ENCODE measurements around the gene NCOR1.
"Not testable (repeated sequence)": the region's sequence is repeated elsewhere in the genome, so short reads cannot be mapped to it uniquely, and the experiment has no call there.

Gene NCOR1

DNA sequence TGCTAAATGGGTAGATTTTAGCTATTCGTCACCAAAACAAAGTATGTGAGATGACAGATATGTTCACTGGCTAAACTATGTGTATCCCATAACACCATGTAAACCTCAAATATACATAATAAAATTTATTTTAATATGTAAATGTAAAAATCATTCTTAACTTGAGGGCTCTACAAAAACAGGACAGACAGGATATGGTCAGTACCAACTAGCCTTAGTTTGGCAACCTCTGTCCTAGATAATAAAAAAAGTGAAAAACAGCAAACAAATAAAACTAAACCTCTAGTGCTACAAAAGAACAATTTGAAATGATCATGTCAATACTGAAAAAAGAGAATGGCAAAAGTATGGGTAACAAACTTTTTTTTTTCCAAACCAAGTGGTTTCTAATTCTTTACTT, 33.8 kb downstream of the NCOR1 start:
- Histone ChIP-seq H3K79me2 (ENCODE audit: low read length) (peaks cover 9% of the 10 kb centered on the region), H2AFZ (ENCODE audit: low read depth, low read length) (no peak overlapping the region)

DNA sequence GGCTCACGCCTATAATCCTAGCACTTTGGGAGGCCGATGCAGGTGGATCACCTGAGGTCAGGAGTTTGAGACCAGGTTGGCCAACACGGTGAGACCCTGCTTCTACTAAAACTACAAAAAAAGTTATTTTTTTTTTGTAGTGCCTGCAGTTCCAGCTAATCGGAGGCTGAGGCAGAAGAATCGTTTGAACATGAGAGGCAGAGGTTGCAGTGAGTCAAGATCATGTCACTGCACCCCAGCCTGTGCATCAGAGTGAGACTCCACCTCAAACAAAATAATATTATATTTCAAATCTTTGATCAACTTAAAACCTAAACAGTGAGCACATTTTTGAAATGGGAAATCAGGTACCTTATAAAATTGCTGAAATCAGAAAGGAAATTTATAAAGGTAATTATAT, 36.5 kb downstream of the NCOR1 start:
- H3K4me2 ChIP-seq (ENCODE audit: low read length) = no peak overlapping the region
- TF ChIP-seq EZH2phosphoT487 (IDR thresholded peaks at IDR 0.05; ENCODE audit: low read depth) = no peak
- TF ChIP-seq, protein P1, sequence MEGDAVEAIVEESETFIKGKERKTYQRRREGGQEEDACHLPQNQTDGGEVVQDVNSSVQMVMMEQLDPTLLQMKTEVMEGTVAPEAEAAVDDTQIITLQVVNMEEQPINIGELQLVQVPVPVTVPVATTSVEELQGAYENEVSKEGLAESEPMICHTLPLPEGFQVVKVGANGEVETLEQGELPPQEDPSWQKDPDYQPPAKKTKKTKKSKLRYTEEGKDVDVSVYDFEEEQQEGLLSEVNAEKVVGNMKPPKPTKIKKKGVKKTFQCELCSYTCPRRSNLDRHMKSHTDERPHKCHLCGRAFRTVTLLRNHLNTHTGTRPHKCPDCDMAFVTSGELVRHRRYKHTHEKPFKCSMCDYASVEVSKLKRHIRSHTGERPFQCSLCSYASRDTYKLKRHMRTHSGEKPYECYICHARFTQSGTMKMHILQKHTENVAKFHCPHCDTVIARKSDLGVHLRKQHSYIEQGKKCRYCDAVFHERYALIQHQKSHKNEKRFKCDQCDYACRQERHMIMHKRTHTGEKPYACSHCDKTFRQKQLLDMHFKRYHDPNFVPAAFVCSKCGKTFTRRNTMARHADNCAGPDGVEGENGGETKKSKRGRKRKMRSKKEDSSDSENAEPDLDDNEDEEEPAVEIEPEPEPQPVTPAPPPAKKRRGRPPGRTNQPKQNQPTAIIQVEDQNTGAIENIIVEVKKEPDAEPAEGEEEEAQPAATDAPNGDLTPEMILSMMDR (IDR thresholded peaks at IDR 0.05; ENCODE audit: low read depth, low read length) = no peak
- no peak overlapping the region for H3K27ac ChIP-seq (ENCODE audit: low read length)
- no peaks in the 10 kb centered on the region for H3K27me3 ChIP-seq (ENCODE audit: low read depth, low read length)
- no peaks in the 10 kb centered on the region for H3K4me1 ChIP-seq (ENCODE audit: low read length)
- H3K79me2 ChIP-seq (ENCODE audit: low read length) = peaks cover 15% of the 10 kb centered on the region
- H3K4me3 ChIP-seq (ENCODE audit: low read length) = no peak overlapping the region
- no peak overlapping the region for H3K9ac ChIP-seq (ENCODE audit: low read length)
- H3K9me3 ChIP-seq (ENCODE audit: insufficient read depth, low read length) = no peaks in the 10 kb centered on the region
- no peaks in the 10 kb centered on the region for H4K20me1 ChIP-seq (ENCODE audit: insufficient read depth, low read length)
- H2AFZ ChIP-seq (ENCODE audit: low read depth, low read length) = no peak overlapping the region
- H3K36me3 ChIP-seq (replicated peaks; ENCODE audit: low read depth, low read length) = no peaks in the 10 kb centered on the region

More for the DNA sequence above, 33.8 kb downstream of the NCOR1 start:
- H3K9ac ChIP-seq (ENCODE audit: low read length) = no peak overlapping the region
- H3K4me1 ChIP-seq (ENCODE audit: low read length) = no peaks in the 10 kb centered on the region
- no peak for TF ChIP-seq EZH2phosphoT487 (IDR thresholded peaks at IDR 0.05; ENCODE audit: low read depth)
- TF ChIP-seq, protein P1 (IDR thresholded peaks at IDR 0.05; ENCODE audit: low read depth, low read length) = no peak
- H3K9me3 ChIP-seq (ENCODE audit: insufficient read depth, low read length) = no peaks in the 10 kb centered on the region
- H3K4me2 ChIP-seq (ENCODE audit: low read length) = no peak overlapping the region
- no peaks in the 10 kb centered on the region for H4K20me1 ChIP-seq (ENCODE audit: insufficient read depth, low read length)
- no peak overlapping the region for H3K27ac ChIP-seq (ENCODE audit: low read length)
- no peak overlapping the region for H3K4me3 ChIP-seq (ENCODE audit: low read length)
- peaks cover 3% of the 10 kb centered on the region for H3K36me3 ChIP-seq (replicated peaks; ENCODE audit: low read depth, low read length)
- no peaks in the 10 kb centered on the region for H3K27me3 ChIP-seq (ENCODE audit: low read depth, low read length)

DNA sequence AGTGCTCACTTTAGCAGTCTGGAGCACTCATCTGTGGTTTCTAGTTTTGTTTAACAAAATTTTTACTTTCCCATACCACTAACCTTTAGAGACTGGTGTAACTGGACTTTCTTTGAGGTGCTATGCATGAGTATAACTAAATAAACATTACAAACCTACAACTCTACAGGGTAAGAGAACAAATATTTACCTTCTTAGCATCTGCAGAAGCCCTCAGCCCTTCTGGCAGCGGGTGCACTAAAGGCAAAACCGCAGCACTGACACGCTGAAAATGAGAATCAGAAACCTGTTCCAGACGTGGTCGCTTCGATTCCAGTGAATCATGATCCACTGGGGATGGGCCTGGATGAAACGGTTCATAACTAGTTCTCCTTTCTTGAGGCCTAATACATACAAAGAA, 43.7 kb downstream of the NCOR1 start:
- H3K27me3 ChIP-seq (ENCODE audit: low read depth, low read length) = no peaks in the 10 kb centered on the region
- H3K4me2 ChIP-seq (ENCODE audit: low read length) = no peak overlapping the region
- H2AFZ ChIP-seq (ENCODE audit: low read depth, low read length) = no peak overlapping the region
- H3K4me1 ChIP-seq (ENCODE audit: low read length) = no peaks in the 10 kb centered on the region
- H3K36me3 ChIP-seq (replicated peaks; ENCODE audit: low read depth, low read length) = peaks cover 5% of the 10 kb centered on the region
- no peak overlapping the region for H3K27ac ChIP-seq (ENCODE audit: low read length)
- no peaks in the 10 kb centered on the region for H4K20me1 ChIP-seq (ENCODE audit: insufficient read depth, low read length)
- TF ChIP-seq EZH2phosphoT487 (IDR thresholded peaks at IDR 0.05; ENCODE audit: low read depth) = no peak
- TF ChIP-seq, protein P1 (IDR thresholded peaks at IDR 0.05; ENCODE audit: low read depth, low read length) = no peak
- H3K4me3 ChIP-seq (ENCODE audit: low read length) = no peak overlapping the region
- H3K9me3 ChIP-seq (ENCODE audit: insufficient read depth, low read length) = no peaks in the 10 kb centered on the region
- H3K79me2 ChIP-seq (ENCODE audit: low read length) = peaks cover 9% of the 10 kb centered on the region
- H3K9ac ChIP-seq (ENCODE audit: low read length) = no peak overlapping the region

DNA sequence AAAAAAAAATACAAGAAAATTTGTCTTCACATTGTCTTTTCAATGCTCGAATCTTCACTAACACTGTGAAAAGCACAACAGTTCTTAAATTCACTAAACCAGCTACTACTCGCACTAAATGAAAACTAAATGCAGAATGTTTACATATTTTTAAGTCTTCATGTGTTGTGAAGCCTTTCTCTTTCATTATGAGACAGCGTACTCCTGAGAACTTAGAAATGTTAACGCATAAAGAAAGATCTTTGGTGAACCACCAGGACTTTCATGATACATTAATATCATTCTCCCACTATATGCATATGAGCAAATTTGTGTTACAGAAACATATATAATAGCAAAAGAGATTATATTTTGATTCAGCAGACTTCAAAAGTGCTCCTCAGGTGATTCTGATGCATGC, 48.6 kb downstream of the NCOR1 start:
- H3K4me2 ChIP-seq (ENCODE audit: low read length); H3K27ac ChIP-seq (ENCODE audit: low read length); H4K20me1 ChIP-seq (ENCODE audit: insufficient read depth, low read length); H3K9ac ChIP-seq (ENCODE audit: low read length); H3K79me2 ChIP-seq (ENCODE audit: low read length); H3K27me3 ChIP-seq (ENCODE audit: low read depth, low read length); H3K4me1 ChIP-seq (ENCODE audit: low read length); H3K9me3 ChIP-seq (ENCODE audit: insufficient read depth, low read length); H2AFZ ChIP-seq (ENCODE audit: low read depth, low read length); H3K36me3 ChIP-seq (replicated peaks; ENCODE audit: low read depth, low read length); H3K4me3 ChIP-seq (ENCODE audit: low read length): not testable (repeated sequence)

DNA sequence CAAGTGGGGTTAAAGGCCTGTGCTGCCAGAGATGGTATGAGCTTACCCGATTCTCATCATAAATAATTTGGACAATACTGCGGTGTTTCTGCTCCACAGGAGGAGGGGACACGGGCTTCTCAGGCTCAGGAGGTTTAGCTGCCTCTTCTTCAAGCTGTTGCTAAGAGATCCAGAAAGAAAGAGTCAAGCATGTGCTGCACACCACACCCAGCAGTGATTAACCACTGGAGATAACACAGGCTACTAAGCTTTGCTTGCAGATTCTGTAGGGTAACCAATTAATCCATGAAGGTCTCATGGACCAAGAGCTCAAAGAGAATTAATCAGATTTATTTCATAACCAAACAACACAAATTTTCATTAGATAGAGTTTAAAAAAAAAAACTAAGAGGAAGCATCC, 56.6 kb downstream of the NCOR1 start:
- Histone ChIP-seq H4K20me1 (ENCODE audit: insufficient read depth, low read length) (no peaks in the 10 kb centered on the region), H3K36me3 (replicated peaks; ENCODE audit: low read depth, low read length) (peaks cover 7% of the 10 kb centered on the region), H2AFZ (ENCODE audit: low read depth, low read length) (no peak overlapping the region), H3K27ac (ENCODE audit: low read length) (no peak overlapping the region), H3K4me3 (ENCODE audit: low read length) (no peak overlapping the region), H3K9me3 (ENCODE audit: insufficient read depth, low read length) (no peaks in the 10 kb centered on the region), H3K4me1 (ENCODE audit: low read length) (no peaks in the 10 kb centered on the region), H3K9ac (ENCODE audit: low read length) (no peak overlapping the region), H3K79me2 (ENCODE audit: low read length) (no peaks in the 10 kb centered on the region), H3K27me3 (ENCODE audit: low read depth, low read length) (no peaks in the 10 kb centered on the region), H3K4me2 (ENCODE audit: low read length) (no peak overlapping the region)
- TF ChIP-seq EZH2phosphoT487 (IDR thresholded peaks at IDR 0.05; ENCODE audit: low read depth) = no peak
- TF ChIP-seq, protein P1 (IDR thresholded peaks at IDR 0.05; ENCODE audit: low read depth, low read length) = no peak
